ENCODE measurements around the gene RELN.

- TF ChIP-seq CTCF (IDR thresholded peaks at IDR 0.05 in 2 of 3, conservative IDR thresholded peaks at IDR 0.05 in 1 of 3; ENCODE audit: borderline replicate concordance in 1 of 3, insufficient read depth in 1 of 3, low read depth in 2 of 3, low read length in 2 of 3), result no peak
- TF ChIP-seq POLR2A (IDR thresholded peaks at IDR 0.05; ENCODE audit: borderline replicate concordance, extremely low read depth, insufficient read depth, insufficient read length), result no peak
Observed at GRCh38 chr7:103823084-103823483, 166.4 kb downstream of the RELN start.

Data from HCT116 (cell line).